CD4-positive, CD25-positive, alpha-beta regulatory T cell (primary cell): ENCODE measurements around the gene GRIK3. TPM values are rescaled to one million over a fixed set of nuclear protein-coding genes. Genes with fewer than 3 reads are reported as not detected.
"Not testable (repeated sequence)": the region's sequence is repeated elsewhere in the genome, so short reads cannot be mapped to it uniquely, and the experiment has no call there.

Experiments
- ATAC-seq, 2 donors: fragments of 150-1000 bp; cut with Tn5 transposase; one replicate each; pipeline ENCODE4 v1.10.0; 2021; ENCODE audit warnings: low read depth in 2 of 2, moderate number of reproducible peaks in 2 of 2, moderate library complexity in 1 of 2
- DNase-seq, 3 donors: peaks; one replicate each; pipeline versions ENCODE4 v3.0.0 to v3.0.0-alpha.2; 2012 to 2022; ENCODE audit warnings: mixed read lengths in 1 of 3
- H3K27ac ChIP-seq: one replicate; pipeline ENCODE4 v1.7.0; 2013; ENCODE audit warnings: mild to moderate bottlenecking, low read length; ENCODE audit not compliant: insufficient read depth, poor library complexity, severe bottlenecking
- H3K27me3 ChIP-seq: one replicate; pipeline ENCODE4 v1.7.0; 2013; ENCODE audit warnings: low read length; ENCODE audit not compliant: control insufficient read depth, insufficient read depth
- H3K36me3 ChIP-seq: one replicate; pipeline ENCODE4 v1.7.0; 2013; ENCODE audit warnings: mild to moderate bottlenecking, low read length, moderate library complexity; ENCODE audit not compliant: control insufficient read depth, insufficient read depth
- H3K4me1 ChIP-seq: 2 replicates; pipeline ENCODE4 v1.7.0; 2013; ENCODE audit warnings: mild to moderate bottlenecking, low read length; ENCODE audit not compliant: insufficient read depth, control insufficient read depth, poor library complexity, severe bottlenecking
- H3K4me3 ChIP-seq: one replicate; pipeline ENCODE4 v1.7.0; 2013; ENCODE audit warnings: low read depth, mild to moderate bottlenecking, low read length, moderate library complexity
- H3K9me3 ChIP-seq, 2 experiments: 1 replicate in 1 of 2; 2 replicates in 1 of 2; pipeline ENCODE4 v1.7.0; 2013; ENCODE audit warnings: low read length in 2 of 2, mild to moderate bottlenecking in 1 of 2, moderate library complexity in 1 of 2; ENCODE audit not compliant: control insufficient read depth in 2 of 2
- H3K27ac Mint-ChIP-seq, 3 donors: one replicate each; pipeline ENCODE4 v1.8.0; 2020 to 2022; ENCODE audit warnings: mild to moderate bottlenecking in 3 of 3, mixed read lengths in 3 of 3, moderate library complexity in 2 of 3
- H3K27me3 Mint-ChIP-seq: one replicate; pipeline ENCODE4 v1.8.0; 2022; ENCODE audit warnings: mild to moderate bottlenecking, mixed read lengths
- H3K36me3 Mint-ChIP-seq: one replicate; pipeline ENCODE4 v1.8.0; 2020; ENCODE audit warnings: mixed read lengths
- H3K4me1 Mint-ChIP-seq, 4 donors: one replicate each; pipeline ENCODE4 v1.8.0; 2020 to 2022; ENCODE audit warnings: mixed read lengths in 4 of 4, mild to moderate bottlenecking in 1 of 4
- H3K4me3 Mint-ChIP-seq, 4 donors: one replicate each; pipeline ENCODE4 v1.8.0; 2020 to 2022; ENCODE audit warnings: mild to moderate bottlenecking in 4 of 4, mixed read lengths in 4 of 4, moderate library complexity in 3 of 4
- H3K9me3 Mint-ChIP-seq, 7 donors: one replicate each; pipeline ENCODE4 v1.8.0; 2020 to 2022; ENCODE audit warnings: mixed read lengths in 7 of 7, mild to moderate bottlenecking in 3 of 7, moderate library complexity in 2 of 7
- polyA plus RNA-seq, 4 donors: library from polyadenylated mRNA; unstranded; fragments of 300-500 nt; fragmentation: Illumina TruSeq; gene quantifications; one replicate each; pipeline ENCODE4 v1.2.3, GENCODE V29; 2021
- total RNA-seq: library from RNA; stranded (reverse); gene quantifications from one replicate; pipeline ENCODE4 v1.2.3, GENCODE V29; 2022

GRIK3 gene
- total and polyA plus RNA-seq, 5 donors from 2014 or later = not detected

DNA sequence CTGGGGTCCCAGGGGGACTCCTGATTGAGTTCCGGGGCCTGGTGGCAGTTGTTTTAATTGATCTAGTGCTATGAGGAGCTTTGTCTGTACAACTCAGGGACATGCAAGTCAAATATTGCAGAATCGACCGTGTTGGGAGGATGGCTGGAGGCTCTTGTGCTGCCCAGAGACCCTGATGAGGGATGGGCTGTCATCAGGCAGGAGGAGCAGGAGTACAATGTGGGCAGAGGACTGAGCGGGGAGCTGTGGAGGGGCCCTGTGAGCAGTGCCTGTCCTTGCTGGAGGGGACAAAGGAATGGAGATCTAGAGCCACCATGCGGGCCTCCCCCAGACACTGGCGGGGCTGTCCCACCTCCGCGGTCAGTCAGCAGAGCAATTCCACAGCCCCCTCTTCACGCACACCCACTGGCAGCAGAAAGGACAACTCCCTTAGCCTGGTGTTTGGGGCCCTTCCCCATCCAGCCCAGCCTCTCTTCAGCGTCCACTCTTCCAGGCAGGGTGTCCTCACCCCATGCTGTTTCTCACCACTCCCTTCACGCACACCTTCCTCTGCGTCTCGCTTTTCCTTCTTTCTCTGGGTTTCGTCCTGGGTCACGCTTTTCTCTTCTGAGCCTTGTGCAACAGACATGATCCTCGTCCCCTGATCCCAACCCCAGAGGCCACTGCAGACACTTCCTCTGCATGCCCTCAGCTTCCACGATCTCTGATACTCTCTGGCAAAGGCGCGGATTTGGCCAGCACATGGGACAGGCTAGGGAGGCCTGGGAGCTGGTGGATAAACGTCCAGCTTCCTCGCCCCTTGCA lies 122.6 kb downstream of the GRIK3 start:
- Mint-ChIP-seq H3K27ac (no peak overlapping the region), H3K36me3 (no peaks in the 10 kb centered on the region), H3K27me3 (peaks cover 6% of the 10 kb centered on the region), H3K4me1 (no peaks in the 10 kb centered on the region), H3K9me3 (peaks cover 0 to 9% (median 1%) of the 10 kb centered on the region in 7 donors), H3K4me3 (peak overlapping the region in 1 of 4 donors; percentile 62)
- no peaks in the 10 kb centered on the region for H3K27me3 ChIP-seq
- H3K9me3 ChIP-seq = no peaks in the 10 kb centered on the region
- no peak overlapping the region for H3K4me3 ChIP-seq
- DNase-seq (no peak), ATAC-seq (no peak)
- no peaks in the 10 kb centered on the region for H3K36me3 ChIP-seq
- H3K4me1 ChIP-seq = no peaks in the 10 kb centered on the region
- H3K27ac ChIP-seq = no peak overlapping the region

DNA sequence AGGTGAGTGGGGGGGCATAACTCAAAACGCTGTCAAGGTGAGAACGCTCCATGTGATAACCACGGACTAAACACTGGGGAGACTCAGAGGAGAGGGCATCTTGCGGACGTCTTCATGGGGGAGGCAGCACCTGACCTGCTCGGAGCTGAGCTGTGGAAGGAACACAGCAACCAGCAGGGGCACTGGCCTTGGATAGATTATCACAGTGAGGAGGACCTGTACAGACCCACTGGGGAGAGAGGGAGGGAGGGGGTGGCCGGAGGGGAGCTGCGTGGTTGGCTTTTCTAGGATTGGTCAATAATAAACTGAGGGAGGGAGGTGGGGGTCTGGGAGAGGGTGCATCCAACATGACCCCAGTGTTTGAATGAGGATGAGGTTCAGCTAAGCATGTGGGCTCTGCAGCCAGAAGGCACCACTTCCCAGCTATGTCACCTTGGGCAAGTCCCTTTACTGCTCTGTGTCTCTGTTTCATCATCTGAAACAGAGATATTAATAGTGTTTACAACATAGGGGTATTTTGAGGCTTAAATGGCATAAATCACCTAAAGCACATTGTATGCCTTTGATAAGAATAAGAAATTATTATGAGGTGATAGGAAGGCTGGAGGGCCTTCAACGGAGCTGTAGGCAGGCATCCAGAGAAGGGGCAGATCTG lies 123.3 kb downstream of the GRIK3 start:
- DNase-seq (no peak), ATAC-seq (no peak)
- Mint-ChIP-seq H3K4me3 (no peak overlapping the region), H3K36me3 (no peaks in the 10 kb centered on the region), H3K4me1 (no peaks in the 10 kb centered on the region), H3K27me3 (peaks cover 6% of the 10 kb centered on the region), H3K27ac (no peak overlapping the region), H3K9me3 (peaks cover 0 to 9% (median 1%) of the 10 kb centered on the region in 7 donors)
- no peak overlapping the region for H3K4me3 ChIP-seq
- no peaks in the 10 kb centered on the region for H3K9me3 ChIP-seq
- no peak overlapping the region for H3K27ac ChIP-seq
- no peaks in the 10 kb centered on the region for H3K27me3 ChIP-seq
- H3K36me3 ChIP-seq = no peaks in the 10 kb centered on the region
- H3K4me1 ChIP-seq = no peaks in the 10 kb centered on the region

DNA sequence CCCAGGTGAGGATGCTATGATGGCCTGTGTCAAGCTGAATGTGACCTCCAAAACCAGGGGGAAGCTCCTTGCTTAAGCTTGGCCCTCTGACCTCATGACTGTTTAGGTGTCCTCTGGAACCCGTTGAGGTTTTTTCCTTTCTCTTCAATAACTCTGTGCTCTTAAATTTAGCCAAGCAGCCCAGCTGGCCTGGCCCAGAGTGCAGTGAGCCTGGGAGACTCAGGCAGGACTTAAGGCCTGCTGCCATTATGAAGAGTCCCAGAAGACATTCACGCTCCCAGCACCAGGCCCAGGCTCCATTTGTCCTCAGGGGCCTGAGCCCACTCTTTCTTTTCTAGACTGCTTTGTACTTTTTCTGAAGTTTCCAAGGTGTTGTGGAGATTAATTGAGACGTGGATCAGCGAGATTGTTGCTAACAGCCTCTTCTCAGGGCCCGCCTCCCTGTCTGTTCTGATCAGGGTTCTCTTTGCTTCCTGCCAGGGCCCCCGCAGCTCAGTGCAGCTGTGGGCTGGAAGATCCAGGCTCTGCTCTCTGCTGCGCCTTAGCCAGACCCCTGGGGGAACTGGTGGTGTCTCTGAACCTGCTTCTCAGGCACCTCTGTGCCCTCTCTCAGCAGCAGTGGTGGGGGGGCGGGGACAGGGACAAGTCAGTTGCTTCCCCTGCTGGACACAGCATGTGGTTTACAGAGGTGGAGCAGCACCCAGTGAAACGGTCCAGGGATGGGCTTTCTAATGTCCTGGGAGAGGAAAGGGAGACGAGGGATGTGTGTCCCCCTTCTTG lies 124.2 kb downstream of the GRIK3 start:
- no peaks in the 10 kb centered on the region for H3K36me3 ChIP-seq
- H3K27ac ChIP-seq = no peak overlapping the region
- Mint-ChIP-seq H3K27ac (peak overlapping the region in 1 of 3 donors; percentile 72), H3K4me3 (no peak overlapping the region), H3K4me1 (no peaks in the 10 kb centered on the region), H3K36me3 (no peaks in the 10 kb centered on the region), H3K9me3 (peaks cover 0 to 9% (median 0%) of the 10 kb centered on the region in 7 donors), H3K27me3 (no peaks in the 10 kb centered on the region)
- no peaks in the 10 kb centered on the region for H3K4me1 ChIP-seq
- H3K4me3 ChIP-seq = no peak overlapping the region
- no peaks in the 10 kb centered on the region for H3K27me3 ChIP-seq
- DNase-seq = no peak
- ATAC-seq = no peak
- H3K9me3 ChIP-seq = no peaks in the 10 kb centered on the region

DNA sequence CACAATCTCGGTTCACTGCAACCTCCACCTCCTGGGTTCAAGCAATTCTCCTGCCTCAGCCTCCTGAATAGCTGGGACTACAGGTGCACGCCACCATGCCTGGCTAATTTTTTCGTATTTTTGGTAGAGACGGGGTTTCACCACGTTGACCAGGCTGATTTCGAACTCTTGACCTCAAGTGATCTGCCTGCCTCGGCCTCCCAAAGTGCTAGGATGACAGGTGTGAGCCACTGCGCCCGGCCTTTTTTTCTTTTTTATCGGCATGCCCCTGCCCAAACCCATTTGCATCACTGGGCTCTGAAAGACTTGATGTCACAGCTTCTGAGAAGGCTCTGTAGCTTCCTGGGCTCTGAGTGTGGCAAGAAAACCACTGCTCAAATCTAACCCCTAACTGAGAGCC lies 125.0 kb downstream of the GRIK3 start:
- H3K4me3 ChIP-seq, H3K4me1 ChIP-seq, H3K36me3 Mint-ChIP-seq, H3K27ac ChIP-seq, ATAC-seq, H3K4me1 Mint-ChIP-seq, H3K4me3 Mint-ChIP-seq, H3K9me3 ChIP-seq, H3K9me3 Mint-ChIP-seq, H3K27me3 Mint-ChIP-seq, H3K27me3 ChIP-seq, DNase-seq, H3K36me3 ChIP-seq, H3K27ac Mint-ChIP-seq: not testable (repeated sequence)

DNA sequence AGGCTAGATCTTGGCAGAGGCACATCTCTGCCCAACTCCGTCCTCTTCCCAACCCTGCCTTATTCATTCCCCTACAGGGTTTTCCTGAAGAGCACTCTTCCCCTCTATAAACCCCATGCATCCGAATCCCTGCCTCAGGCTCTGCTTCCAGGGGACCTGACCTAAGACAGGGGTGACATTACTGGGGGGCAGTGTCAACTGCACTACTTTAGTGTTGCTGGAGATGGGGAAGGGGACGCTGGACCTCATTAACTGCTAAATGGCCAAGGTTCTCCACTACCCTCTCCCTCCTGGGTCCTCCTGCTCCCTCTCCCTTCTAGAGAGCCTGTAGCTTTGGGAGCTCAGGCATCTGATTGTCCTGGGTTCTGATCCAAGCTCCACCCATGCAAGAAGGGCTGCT lies 126.2 kb downstream of the GRIK3 start:
- Mint-ChIP-seq H3K27ac (no peak overlapping the region), H3K36me3 (no peaks in the 10 kb centered on the region), H3K27me3 (no peaks in the 10 kb centered on the region), H3K9me3 (peaks cover 0 to 9% (median 0%) of the 10 kb centered on the region in 7 donors), H3K4me1 (no peaks in the 10 kb centered on the region), H3K4me3 (no peak overlapping the region)
- ATAC-seq (no peak), DNase-seq (no peak)
- no peaks in the 10 kb centered on the region for H3K9me3 ChIP-seq
- no peak overlapping the region for H3K27ac ChIP-seq
- no peaks in the 10 kb centered on the region for H3K27me3 ChIP-seq
- H3K36me3 ChIP-seq = no peaks in the 10 kb centered on the region
- H3K4me1 ChIP-seq = no peaks in the 10 kb centered on the region
- H3K4me3 ChIP-seq = no peak overlapping the region

DNA sequence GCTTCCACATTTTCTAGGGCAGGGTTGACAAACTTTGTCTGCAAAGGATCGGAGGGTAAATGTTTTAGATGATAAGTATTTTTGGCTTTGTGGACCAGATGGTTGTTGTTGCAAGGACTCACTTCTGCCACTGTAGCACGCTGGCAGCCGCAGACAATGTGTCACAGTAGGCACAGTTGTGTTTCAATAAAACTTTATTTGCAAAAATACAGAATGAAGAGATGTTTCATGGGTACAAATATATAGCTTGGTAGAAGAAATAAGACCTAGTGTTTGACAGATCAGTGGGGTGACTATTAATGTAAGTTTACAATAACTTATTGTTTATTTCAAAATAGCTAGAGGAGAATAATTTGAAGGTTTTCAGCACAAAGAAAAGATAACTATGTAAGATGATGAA lies 127.8 kb downstream of the GRIK3 start:
- Mint-ChIP-seq H3K27ac (no peak overlapping the region), H3K9me3 (peaks cover 0 to 3% (median 0%) of the 10 kb centered on the region in 7 donors), H3K27me3 (no peaks in the 10 kb centered on the region), H3K36me3 (no peaks in the 10 kb centered on the region), H3K4me3 (no peak overlapping the region), H3K4me1 (no peaks in the 10 kb centered on the region)
- H3K9me3 ChIP-seq = no peaks in the 10 kb centered on the region
- H3K4me1 ChIP-seq = no peaks in the 10 kb centered on the region
- H3K36me3 ChIP-seq = no peaks in the 10 kb centered on the region
- ATAC-seq = no peak
- no peaks in the 10 kb centered on the region for H3K27me3 ChIP-seq
- no peak overlapping the region for H3K4me3 ChIP-seq
- H3K27ac ChIP-seq = no peak overlapping the region
- no peak for DNase-seq

DNA sequence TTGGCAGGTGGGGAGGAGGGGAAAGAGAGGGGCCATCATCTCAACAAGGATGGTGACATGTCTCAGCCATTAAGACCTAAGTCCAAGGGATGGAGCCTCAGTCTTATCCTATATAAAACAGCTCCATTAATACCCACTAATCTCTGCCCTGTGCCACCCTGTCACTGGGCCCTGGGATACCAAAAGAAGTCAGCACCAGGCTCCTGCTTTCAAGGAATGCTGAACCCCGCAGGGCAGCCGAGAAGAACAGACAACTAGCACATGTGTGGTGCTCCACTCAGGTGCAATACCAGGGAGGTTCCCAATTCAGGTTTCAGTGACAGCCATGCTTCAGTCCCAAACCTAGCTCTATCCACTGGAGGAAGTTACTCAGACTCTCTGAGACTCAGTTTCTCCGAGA lies 128.4 kb downstream of the GRIK3 start:
- no peaks in the 10 kb centered on the region for H3K27me3 Mint-ChIP-seq
- H3K36me3 Mint-ChIP-seq = no peaks in the 10 kb centered on the region
- Histone ChIP-seq H3K4me3 (no peak overlapping the region), H3K27ac (no peak overlapping the region), H3K9me3 (no peaks in the 10 kb centered on the region), H3K27me3 (no peaks in the 10 kb centered on the region), H3K4me1 (no peaks in the 10 kb centered on the region), H3K36me3 (no peaks in the 10 kb centered on the region)
- no peak overlapping the region for H3K27ac Mint-ChIP-seq
- DNase-seq (no peak), ATAC-seq (no peak)
- H3K4me3 Mint-ChIP-seq = no peak overlapping the region
- H3K9me3 Mint-ChIP-seq = peaks cover 0 to 1% (median 0%) of the 10 kb centered on the region in 7 donors
- no peaks in the 10 kb centered on the region for H3K4me1 Mint-ChIP-seq
